ENCODE data around the gene L3MBTL4.

Gene L3MBTL4

GRCh38 chr18:5969989-5970403 is 444.7 kb downstream of the L3MBTL4 start:
- H3K4me3 ChIP-seq (ENCODE audit: low read depth, low read length): no peak overlapping the region

DNA sequence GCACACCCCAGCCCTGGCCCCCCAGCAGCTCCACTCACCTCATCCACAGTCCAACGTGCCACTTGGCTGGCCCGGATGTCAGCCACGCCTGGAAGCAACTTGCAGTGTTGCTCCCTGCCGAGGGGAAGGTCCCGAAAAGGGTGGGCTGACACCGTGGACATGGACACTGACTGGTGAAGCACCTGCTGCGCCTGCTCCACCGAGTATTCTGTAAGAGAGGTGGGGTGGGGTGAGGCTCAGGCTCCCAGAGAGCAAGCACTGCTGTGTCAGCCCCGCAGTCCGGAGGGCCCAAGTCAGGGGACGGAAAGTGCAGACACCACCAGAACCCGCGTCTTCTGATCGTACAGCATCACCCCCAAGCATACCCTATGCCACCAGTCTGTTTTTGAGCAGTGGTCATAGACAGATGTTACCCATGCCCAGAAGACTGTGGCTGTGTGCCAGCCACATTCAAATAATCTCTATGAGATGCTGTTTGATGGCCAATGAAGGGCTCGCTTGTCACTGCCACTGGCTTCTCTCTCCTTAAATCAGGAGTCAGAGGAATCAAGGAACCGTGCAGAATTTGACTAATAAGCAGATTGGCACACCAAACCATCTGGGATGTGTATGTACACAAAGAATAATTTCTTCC is 445.2 kb downstream of the L3MBTL4 start:
- H3K4me3 ChIP-seq (ENCODE audit: low read depth, low read length): no peak overlapping the region

DNA sequence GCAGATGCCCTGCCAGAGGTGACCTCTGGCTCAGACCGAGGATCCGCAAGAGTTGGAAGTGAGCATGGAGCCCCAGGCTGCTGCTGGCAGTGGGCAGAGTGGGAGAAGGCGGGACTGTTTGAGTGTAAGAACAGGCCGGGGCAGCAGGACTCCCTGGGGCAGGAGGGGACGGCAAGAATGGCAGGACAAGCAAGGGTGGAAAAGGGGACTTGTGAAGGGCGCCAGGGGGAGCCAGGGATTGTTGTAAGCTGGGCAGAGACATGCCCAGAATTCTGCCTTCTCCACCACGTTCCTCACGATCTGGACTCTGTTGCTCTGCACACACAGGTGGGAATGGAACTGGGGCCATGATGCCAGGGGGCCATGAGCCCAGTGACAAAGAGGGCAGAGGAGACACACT is 447.0 kb downstream of the L3MBTL4 start:
- no peak overlapping the region for H3K4me3 ChIP-seq (ENCODE audit: low read depth, low read length)

DNA sequence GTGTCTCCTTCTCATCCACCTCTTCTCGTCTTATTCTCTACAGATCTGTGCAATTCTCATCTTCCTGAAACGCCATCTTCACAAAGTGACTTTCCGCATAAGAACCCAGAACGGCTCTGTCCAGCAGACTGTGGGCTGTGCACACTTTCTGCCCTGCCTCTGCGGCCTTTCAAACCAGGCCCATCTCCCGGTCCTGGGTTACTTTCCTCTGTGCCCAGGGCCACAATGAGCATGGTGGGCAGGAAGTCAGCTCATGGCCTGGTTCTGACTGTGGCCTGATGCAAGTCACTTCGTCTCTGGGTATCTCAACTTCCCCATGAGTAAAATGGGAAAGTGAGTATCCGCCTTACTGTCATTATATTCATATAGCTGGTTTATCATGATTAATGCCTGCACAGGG is 447.7 kb downstream of the L3MBTL4 start:
- no peak overlapping the region for H3K4me3 ChIP-seq (ENCODE audit: low read depth, low read length)

DNA sequence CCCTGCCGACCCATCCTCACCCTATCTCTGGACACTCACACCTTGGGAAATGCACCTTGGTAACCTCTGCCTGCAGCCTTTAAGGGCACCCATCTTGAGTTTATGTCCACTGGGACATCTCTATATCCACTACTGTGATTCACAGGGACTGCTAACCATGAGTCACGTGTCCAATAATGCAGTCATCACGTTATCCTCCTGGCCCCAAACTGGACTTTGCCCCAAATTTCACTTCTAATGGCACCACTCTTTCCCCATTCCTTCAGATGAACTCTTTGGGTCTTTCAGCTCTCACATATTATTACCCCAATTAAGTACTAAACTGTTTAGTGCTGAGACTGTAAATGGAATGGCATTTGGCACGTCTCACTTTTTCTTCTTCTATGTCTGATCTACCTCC is 448.2 kb downstream of the L3MBTL4 start:
- H3K4me3 ChIP-seq (ENCODE audit: low read depth, low read length): no peak overlapping the region

- H3K4me3 ChIP-seq (ENCODE audit: low read depth, low read length): no peak overlapping the region
These were observed 449.7 kb downstream of the L3MBTL4 start for GRCh38 chr18:5964996-5965395.

DNA sequence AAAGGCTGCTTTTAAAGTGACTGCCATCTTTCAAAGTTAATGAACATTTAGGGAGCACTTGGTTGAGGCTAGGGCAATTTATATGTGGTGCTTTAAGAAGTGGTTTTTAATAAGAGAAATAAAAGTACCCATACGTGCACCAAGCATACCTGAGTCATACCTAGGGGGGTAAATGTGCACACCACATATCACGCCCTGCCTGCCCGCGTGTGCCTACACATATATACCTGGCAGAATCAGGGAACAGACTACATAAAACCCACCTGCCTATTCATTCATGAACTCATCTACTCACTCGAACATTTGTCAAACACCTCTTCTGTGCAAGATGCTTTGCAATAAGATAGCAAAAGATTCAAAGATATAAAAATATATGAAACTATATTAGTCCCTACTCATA is 450.1 kb downstream of the L3MBTL4 start:
- H3K4me3 ChIP-seq (ENCODE audit: low read depth, low read length): no peak overlapping the region

DNA sequence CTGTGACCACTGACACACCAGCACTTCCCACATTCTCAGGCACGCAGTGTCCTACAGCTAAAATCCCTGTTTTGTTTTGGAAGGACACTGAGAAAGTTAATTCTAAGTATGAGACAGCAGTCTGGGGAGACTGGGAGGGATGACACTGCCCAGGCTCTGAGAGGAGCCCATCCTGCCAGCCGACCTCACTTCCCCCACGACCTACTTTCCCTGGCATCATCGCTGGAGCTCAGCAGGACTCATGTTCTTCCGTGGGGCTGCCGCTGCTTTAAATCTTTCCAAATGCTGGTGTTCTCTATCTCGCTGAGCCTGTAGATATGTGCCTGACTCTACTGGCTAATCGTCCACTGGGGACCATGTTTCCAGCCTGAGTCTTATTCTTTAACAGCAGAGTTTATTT is 450.6 kb downstream of the L3MBTL4 start:
- no peak overlapping the region for H3K4me3 ChIP-seq (ENCODE audit: low read depth, low read length)

DNA sequence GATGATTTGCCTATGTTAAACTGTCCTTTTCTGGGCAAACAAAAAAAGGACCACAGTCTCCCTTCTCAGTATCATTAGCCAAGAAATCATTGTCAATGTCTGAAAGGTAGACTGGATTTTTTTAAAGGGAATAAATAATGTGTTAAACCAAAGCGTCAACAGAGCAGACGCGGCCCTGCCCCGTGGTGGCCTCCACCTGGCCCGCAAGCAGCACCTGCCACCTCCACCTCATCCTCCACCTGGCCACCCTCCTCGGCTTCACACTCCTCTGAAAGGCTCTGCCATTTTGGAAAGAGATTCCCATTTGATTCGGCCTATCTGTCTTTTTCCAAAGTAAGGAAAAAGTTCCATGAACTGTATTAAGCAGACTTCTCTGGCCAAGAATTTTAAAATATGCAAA is 451.4 kb downstream of the L3MBTL4 start:
- no peak overlapping the region for H3K4me3 ChIP-seq (ENCODE audit: low read depth, low read length)

DNA sequence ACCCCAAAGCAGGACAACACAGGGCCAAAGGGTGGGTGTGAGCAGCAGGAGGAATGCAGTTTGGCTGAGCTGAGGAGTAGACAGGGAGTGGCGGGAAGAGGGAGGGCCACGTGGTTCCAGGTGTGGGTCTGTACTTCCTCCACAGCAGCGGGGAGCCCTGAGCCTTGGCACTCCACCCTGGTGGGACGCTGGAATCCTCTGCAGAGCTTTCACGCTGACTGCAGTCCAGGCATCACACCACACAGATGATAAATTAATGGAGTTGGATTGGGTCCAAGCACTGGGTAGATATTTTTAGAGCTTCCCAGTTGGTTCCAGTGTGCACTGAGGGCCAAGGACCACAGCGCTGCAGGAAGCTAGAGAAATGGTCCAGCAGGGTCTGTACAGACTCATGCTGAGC is 452.3 kb downstream of the L3MBTL4 start:
- no peak overlapping the region for H3K4me3 ChIP-seq (ENCODE audit: low read depth, low read length)

- H3K4me3 ChIP-seq (ENCODE audit: low read depth, low read length): no peak overlapping the region
These were observed 452.9 kb downstream of the L3MBTL4 start for GRCh38 chr18:5961828-5962150.

- H3K4me3 ChIP-seq (ENCODE audit: low read depth, low read length): no peak overlapping the region
These were observed 453.4 kb downstream of the L3MBTL4 start for GRCh38 chr18:5961097-5961827.

GRCh38 chr18:5958822-5959221 is 455.9 kb downstream of the L3MBTL4 start:
- H3K4me3 ChIP-seq (ENCODE audit: low read depth, low read length): no peak overlapping the region

- no peak overlapping the region for H3K4me3 ChIP-seq (ENCODE audit: low read depth, low read length)
These were observed 458.9 kb downstream of the L3MBTL4 start for GRCh38 chr18:5955861-5956260.

GRCh38 chr18:5951515-5952091 is 463.1 kb downstream of the L3MBTL4 start:
- H3K4me3 ChIP-seq (ENCODE audit: low read depth, low read length): no peak overlapping the region

GRCh38 chr18:5948781-5949180 is 465.9 kb downstream of the L3MBTL4 start:
- no peak overlapping the region for H3K4me3 ChIP-seq (ENCODE audit: low read depth, low read length)

GRCh38 chr18:5948237-5948636 is 466.5 kb downstream of the L3MBTL4 start:
- no peak overlapping the region for H3K4me3 ChIP-seq (ENCODE audit: low read depth, low read length)

DNA sequence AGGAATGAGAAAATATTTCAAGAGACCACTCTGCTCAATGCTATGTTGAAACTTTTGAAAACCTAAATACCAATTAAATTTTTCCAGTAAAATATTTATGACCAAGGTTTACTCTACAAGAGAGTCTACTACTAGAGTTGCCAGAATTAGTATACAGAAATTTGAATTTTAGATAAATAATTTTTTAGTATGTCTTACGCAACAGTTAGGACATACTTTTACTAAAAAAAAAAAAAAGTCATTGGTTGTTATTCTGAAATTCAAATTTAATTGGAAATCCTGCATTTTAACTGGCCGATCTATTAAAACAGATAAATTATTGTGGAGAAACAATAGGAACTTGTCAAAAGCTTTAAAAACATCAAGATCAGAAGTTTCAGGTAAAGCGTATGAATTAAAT is 470.3 kb downstream of the L3MBTL4 start:
- H3K4me3 ChIP-seq (ENCODE audit: low read depth, low read length): no peak overlapping the region

GRCh38 chr18:5943514-5943913 is 471.2 kb downstream of the L3MBTL4 start:
- no peak overlapping the region for H3K4me3 ChIP-seq (ENCODE audit: low read depth, low read length)

- no peak overlapping the region for H3K4me3 ChIP-seq (ENCODE audit: low read depth, low read length)
These were observed 472.1 kb downstream of the L3MBTL4 start for GRCh38 chr18:5942591-5942990.

GRCh38 chr18:5941890-5942289 is 472.8 kb downstream of the L3MBTL4 start:
- H3K4me3 ChIP-seq (ENCODE audit: low read depth, low read length): no peak overlapping the region

DNA sequence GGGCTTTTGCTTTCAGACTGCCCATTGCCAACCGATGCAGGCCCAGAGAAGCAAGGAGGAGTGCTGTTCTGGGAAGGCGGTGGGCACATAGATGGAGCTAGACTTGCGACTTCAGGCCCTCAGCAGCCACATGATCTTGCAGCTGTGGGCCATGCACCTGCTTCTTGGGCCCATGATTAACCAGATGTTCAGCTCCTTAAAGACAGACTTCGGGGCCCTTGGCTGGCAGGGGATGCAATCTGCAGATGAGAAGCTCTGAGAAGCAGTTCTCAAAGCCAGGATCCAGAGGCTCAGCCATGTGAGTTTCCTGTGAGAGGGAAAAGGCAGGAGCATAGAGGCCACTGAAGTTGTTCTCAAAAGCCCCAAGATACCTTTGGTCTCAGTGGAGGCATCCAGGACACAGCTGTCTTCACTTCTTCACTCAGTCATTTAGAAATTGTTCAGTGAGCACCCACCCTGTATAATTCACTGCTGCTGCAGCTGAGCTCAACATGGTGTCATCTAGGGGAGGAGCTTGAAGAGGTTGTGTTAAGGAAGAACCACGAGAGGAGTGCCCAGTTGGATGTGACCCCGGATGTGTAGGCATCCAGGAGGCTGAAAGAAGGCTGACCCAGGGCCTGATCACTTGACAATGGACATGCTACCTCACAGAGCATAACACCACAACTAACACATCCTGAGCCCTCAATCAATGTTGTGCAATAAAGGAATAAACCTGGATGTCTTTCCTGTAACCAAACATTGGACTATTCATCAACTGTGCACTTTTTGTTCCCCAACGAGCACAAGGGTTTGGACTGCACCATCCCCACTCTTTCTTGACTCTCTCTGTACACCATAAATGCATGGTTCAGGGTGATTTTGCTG is 474.7 kb downstream of the L3MBTL4 start:
- H3K4me3 ChIP-seq (ENCODE audit: low read depth, low read length): no peak overlapping the region

All from iPS-11a (cell line).